ENCODE results near the gene CNP.
"Not testable (repeated sequence)": the region's sequence is repeated elsewhere in the genome, so short reads cannot be mapped to it uniquely, and the experiment has no call there.

Gene CNP

DNA sequence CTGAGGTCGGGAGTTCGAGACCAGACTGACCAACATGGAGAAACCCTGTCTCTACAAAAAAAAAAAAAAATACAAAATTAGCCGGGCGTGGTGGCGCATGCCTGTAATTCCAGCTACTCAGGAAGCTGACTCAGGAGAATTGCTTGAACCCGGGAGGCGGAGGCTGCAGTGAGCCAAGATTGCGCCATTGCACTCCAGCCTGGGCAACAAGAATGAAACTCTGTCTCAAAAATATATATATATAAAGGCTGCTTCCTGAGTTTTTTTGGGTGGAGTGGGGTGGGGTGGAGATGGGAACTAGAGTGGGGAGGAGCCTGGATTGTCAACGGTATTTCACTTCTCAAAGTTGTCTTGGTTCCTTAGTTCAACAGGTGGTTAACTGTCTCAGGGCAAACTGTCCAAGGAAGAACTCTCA is 43.7 kb downstream of the CNP start:
- DNase-seq, result not testable (repeated sequence)

DNA sequence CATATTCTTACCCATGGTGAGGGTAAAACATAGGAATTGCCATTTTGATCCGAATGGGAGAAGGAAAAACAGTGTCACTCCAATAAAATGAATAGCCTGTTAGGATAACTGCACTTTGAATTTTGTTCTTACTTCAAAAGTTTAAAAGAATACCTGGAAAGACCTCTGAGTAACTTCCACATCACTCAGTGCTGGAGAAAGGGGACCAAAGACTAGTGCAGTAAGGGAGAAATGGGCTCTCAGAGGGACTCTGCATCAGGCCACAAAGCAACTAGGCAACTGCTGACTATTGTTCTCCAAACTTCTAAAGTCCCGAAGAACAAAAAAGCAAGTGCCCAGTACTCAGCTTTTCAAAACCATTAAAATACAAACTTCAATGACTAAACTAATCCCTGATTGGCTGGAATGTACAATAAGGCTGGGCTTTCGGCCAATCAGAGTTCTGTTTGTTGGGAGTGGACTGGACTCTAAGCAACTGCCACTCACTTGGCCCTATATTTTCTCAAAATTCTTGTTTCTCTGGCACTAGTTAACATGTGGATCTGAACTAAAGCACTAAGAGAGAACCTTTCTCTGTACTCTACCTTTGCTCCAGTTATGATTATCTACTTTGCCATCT is 44.4 kb downstream of the CNP start:
- DNase-seq, result no peak

GRCh38 chr17:42012363-42012762 is 45.8 kb downstream of the CNP start:
- DNase-seq, result not testable (repeated sequence)

- DNase-seq, result not testable (repeated sequence)
These were observed 47.1 kb downstream of the CNP start for GRCh38 chr17:42013740-42014139.

- DNase-seq, result no peak
These were observed 49.8 kb downstream of the CNP start for GRCh38 chr17:42016411-42016831.

DNA sequence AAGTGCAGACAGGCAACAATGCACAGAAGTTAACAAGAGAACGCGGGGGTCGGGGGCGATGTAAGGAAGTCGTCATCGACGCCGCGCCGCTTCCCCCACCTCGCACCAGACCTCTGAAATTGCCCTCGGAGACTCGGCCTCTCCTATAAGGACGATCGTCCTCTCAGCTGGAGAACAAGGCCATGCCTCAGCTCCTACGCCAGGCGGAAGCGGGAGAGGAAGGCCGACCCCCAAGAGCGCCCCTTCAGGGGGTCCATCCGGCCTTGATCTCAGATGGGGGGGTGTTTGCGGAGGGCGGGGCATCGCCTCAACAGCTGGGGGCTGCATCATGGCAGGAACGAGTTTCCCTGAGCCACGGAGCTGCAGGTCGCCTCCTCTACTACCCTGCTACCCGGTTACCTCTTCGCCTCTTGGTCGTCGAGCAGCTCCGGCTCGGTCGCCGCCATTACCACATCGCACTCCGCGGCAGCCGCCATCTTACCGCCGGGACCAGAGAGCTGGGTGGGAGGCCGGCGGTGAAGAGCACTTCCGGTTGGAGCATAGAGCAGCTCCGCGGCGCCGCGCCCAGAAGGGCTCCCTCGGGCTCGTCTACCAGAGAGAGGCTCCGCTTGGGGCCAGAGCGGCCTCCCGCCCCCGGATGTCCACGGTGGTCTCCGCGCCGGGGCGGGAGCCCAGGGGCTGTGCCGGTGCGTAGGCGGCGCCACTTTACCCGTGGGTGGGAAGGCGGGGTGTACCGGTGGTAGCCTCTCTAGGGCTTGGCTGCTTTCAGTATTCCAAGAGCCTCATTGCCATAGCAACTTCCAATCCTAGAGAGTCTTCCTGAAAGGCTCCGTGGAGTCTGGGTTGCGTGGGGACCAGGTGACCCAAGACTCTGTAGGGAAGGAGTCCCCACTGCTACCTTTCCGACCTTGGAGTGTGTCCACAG is 50.6 kb downstream of the CNP start, which contains the start of gene DNAJC7:
Gene DNAJC7 (minus strand): TSS at position 499 of the 925 bp plus-strand sequence. CDS start 23 bp downstream, at position 476.
- peak; percentile 86 for DNase-seq

DNA sequence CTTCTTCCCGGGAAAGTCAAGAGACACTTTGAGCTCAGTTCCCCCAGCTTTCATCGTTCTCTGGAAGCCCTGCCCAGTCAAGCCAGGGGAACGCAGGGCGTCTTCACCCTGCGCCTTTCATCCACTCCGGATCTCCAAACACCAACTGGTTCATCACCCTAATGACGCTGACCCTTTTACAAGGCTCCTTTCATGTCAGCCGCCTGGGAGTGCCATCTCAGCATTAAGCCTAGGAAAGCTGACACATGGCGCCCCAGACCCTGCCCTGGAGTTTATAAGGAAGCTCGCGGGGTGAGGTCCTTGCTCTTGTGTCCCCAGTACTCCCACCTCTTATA is 51.2 kb downstream of the CNP start:
- no peak for DNase-seq

DNA sequence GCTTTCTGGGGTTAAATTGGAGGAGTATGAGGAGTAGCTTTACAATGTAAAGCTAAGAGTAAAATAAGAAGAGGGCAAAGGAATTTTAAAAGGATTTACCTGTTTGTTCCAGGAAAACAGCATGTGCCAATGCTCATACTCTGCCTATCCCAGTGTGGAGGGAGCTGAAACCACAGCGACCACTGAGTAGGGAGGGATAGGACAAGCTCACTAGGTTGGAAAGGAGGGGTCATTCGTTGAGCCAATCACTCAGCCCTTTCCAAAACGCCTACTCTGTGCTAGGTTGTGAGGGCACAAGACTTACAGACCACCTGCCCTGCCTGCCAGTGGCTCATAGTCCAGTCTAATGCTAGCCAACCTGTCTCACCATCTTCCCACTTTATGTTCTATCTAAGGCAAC is 51.7 kb downstream of the CNP start:
- DNase-seq, result no peak

GRCh38 chr17:42018988-42019387 is 52.4 kb downstream of the CNP start:
- no peak for DNase-seq

DNA sequence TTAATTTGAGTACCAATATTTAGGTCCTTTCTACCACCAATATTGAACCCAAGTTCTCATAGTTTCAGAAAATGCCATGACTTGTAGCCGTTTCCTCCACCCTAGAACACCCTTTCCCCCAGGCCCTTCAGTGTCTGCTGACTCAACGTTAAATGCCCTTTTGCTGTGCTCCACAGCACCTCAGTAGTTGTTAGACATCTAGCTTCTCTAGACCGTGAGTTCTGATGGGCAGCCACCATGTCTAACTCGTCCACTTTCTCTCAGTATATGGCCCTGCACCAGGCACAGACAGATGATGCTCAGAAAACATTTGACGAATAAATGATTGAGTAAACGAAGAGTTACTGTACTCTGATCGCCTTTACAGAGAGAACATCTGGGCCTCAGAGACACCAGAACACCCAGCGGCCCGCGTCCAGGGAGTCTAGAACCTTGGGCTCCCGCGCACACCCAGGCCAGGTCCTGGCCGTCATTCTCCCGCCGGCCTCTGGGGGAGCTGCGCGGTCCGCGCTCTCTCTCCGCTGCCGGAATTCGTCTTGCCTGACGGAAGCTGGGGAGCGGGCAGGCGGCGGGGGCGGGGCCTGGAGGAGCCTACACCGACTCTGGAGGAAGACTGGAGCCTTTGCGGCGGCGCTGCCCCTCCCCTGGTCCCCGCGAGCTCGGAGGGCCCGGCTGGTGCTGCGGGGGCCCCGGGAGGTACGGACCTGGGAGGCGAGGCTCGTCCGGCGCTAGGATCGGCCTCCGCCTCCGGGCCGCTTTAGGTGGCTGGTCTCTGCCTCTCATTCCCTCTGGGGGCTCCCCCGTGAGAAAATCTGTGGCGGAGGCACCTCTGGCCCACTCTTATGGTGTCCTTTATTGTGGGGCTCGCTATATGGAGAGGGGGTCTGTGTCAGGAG is 53.2 kb downstream of the CNP start, which contains the start of gene NKIRAS2:
Gene NKIRAS2 (plus strand): TSS at position 582 of the 896 bp plus-strand sequence. CDS start 1,488 bp downstream, outside the sequence.
- DNase-seq, result peak; percentile 82

DNA sequence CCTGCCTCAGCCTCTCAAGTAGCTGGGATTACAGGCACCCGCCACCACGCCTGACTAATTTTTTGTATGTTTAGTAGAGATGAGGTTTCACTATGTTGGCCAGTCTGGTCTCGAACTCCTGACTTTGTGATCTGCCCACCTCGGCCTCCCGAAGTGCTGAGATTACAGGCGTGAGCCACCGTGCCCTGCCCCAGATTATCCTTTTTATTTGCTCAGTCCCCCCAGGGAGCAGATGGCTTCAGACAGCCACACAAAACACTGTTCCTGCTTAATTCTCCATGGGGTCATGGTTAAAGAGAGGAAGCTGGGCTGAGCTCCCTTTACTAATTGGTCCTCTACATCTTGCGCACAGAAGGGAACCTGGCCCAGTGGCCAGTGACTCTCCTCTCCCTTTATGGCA is 54.2 kb downstream of the CNP start:
- not testable (repeated sequence) for DNase-seq

GRCh38 chr17:42023524-42024349 is 57.1 kb downstream of the CNP start:
- DNase-seq, result no peak

- no peak for DNase-seq
These were observed 58.6 kb downstream of the CNP start for GRCh38 chr17:42025191-42025579.

DNA sequence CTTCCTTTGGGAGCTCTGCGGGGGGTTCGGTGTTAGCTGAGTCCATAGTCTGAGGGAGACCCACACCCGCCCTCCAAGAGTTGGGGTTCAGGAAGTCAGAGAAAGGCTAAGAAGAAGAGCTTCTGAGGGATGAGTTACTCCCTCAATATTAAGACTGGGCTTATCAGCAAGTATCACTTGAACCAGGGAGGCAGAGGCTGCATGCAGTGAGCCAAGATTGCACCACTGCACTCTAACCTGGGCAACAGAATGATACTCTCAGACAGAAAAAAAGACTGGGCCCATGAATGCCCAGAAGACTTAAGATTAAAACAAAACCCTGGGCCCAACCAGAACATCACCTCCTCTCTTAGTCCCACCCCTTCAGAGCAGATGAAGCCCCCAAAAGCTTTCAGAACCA is 59.3 kb downstream of the CNP start:
- DNase-seq, result no peak

DNA sequence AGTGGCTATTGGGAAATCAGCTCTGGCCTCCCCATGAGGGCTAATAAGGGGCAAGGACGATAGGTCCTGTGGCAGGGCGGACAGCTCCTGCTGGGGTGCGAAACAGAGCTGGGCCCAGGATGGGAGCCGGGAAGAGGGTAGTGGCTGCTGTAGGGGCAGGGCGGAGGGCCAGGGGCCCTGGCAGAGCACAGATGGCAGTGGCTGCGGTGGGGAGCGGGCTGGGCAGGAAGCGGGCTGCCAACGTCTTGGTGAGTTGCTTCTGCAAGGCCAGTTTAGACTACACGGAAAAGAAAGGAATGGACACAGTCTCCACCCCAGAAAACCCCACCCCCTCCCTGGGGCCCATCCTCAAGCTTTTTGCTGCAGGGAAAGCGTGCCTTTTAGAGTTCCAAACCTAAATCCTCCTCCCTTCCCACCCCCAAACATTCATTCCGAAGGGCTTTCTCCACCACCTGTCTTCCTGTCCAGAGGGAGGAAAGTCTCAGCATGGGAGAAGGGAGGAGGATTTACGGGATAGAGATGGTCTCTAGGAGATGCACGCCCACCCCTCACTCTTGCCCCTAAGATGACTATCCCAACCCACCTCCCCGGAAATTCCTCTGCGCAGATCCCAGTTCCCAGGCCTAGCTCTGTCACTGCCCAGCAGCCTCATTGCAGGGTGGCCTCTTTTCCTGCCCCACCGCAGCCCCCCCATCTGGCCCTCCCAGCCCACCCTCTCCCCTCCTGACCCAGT is 60.4 kb downstream of the CNP start:
- no peak for DNase-seq

Data from NCI-H1048 (cell line).